Liver (tissue), 3 donors: ENCODE results near the gene PLCB1.

Experiments used
- CTCF ChIP-seq: fragments of 150-350 bp; IDR thresholded peaks from 2 replicates; pipeline ENCODE4 v1.5.1; 2017; ENCODE audit warnings: improper control_type of control experiment, low read depth, low read length; ENCODE audit not compliant: missing input control
- FOXA2 ChIP-seq: IDR thresholded peaks from 2 replicates; pipeline ENCODE4 v1.6.1; 2016; ENCODE audit warnings: antibody characterized with exemption
- HNF4A ChIP-seq, 2 donors: conservative IDR thresholded peaks; 2 replicates each; pipeline ENCODE4 v1.6.1; 2016; ENCODE audit warnings: antibody characterized with exemption in 2 of 2, mild to moderate bottlenecking in 2 of 2
- JUND ChIP-seq, 2 donors: IDR thresholded peaks; 2 replicates each; pipeline ENCODE4 v1.6.1; 2016; ENCODE audit warnings: antibody characterized with exemption in 2 of 2
- MAX ChIP-seq: IDR thresholded peaks from 2 replicates; pipeline ENCODE4 v1.6.1; 2016; ENCODE audit warnings: antibody characterized with exemption
- RAD21 ChIP-seq, 2 donors: IDR thresholded peaks; 2 replicates each; pipeline ENCODE4 v1.6.1; 2016; ENCODE audit warnings: antibody characterized with exemption in 2 of 2, mild to moderate bottlenecking in 2 of 2
- SP1 ChIP-seq: IDR thresholded peaks from 2 replicates; pipeline ENCODE4 v1.6.1; 2018; ENCODE audit warnings: antibody characterized with exemption, mild to moderate bottlenecking
- YY1 ChIP-seq: IDR thresholded peaks from 2 replicates; pipeline ENCODE4 v1.6.1; 2016; ENCODE audit warnings: antibody characterized with exemption, mild to moderate bottlenecking
- donor health status: healthy.
- donor health status: healthy.

- TF ChIP-seq YY1, result no peak
- TF ChIP-seq SP1, result no peak
- no peak for TF ChIP-seq FOXA2
- no peak for TF ChIP-seq CTCF
- no peak for TF ChIP-seq HNF4A (conservative IDR thresholded peaks at IDR 0.05)
- no peak for TF ChIP-seq JUND (IDR thresholded peaks at IDR 0.05)
- no peak for TF ChIP-seq MAX
- TF ChIP-seq RAD21 (IDR thresholded peaks at IDR 0.05), result no peak
These were observed 187.0 kb downstream of the PLCB1 start for GRCh38 chr20:8318965-8319625.
